Left renal cortex interstitium (tissue), 4 donors: ENCODE results near the gene NFIX. TPM values are rescaled to one million over a fixed set of nuclear protein-coding genes. Genes with fewer than 3 reads are reported as not detected.

Experiments used
- DNase-seq, 4 donors: peaks; one replicate each; pipeline ENCODE4 v3.0.0-alpha.2; 2013; ENCODE audit warnings: low read depth in 4 of 4, low spot score in 2 of 4, missing footprints in 1 of 4
- polyA plus RNA-seq, 4 donors: library from polyadenylated mRNA; unstranded; fragments of 120-200 nt; gene quantifications; one replicate each; pipeline ENCODE4 v1.2.1, GENCODE V29; 2013; ENCODE audit not compliant: insufficient read length in 4 of 4

Gene NFIX
- polyA plus RNA-seq, 4 donors: 15.3 to 27.6 (median 20.0) TPM

- no peak for DNase-seq
Measured at GRCh38 chr19:13099073-13099999, 104.1 kb downstream of the NFIX start.

GRCh38 chr19:13100031-13100588, 104.8 kb downstream of the NFIX start:
- DNase-seq: no peak

GRCh38 chr19:13100841-13101589, 105.7 kb downstream of the NFIX start:
- DNase-seq: no peak

- no peak for DNase-seq
Measured at GRCh38 chr19:13101590-13102415, 106.5 kb downstream of the NFIX start.

GRCh38 chr19:13102416-13102665, 107.1 kb downstream of the NFIX start:
- DNase-seq: no peak

- no peak for DNase-seq
Measured at GRCh38 chr19:13102666-13103580, 107.6 kb downstream of the NFIX start, which contains the start of gene LYL1. Gene LYL1, minus strand, starts transcription at chr19:13102858. Its CDS starts 1,687 bp downstream, at chr19:13101171.

- no peak for DNase-seq
Measured at GRCh38 chr19:13103581-13104359, 108.5 kb downstream of the NFIX start.

- no peak for DNase-seq
Measured at GRCh38 chr19:13104360-13104847, 109.1 kb downstream of the NFIX start.

GRCh38 chr19:13104848-13105711, 109.8 kb downstream of the NFIX start:
- no peak for DNase-seq

GRCh38 chr19:13109361-13110098, 114.3 kb downstream of the NFIX start:
- DNase-seq: no peak

GRCh38 chr19:13110099-13110610, 114.9 kb downstream of the NFIX start:
- DNase-seq: no peak

GRCh38 chr19:13112555-13112954, 117.3 kb downstream of the NFIX start:
- no peak for DNase-seq

GRCh38 chr19:13115936-13116281, 120.6 kb downstream of the NFIX start:
- DNase-seq: no peak

GRCh38 chr19:13116282-13117175, 121.3 kb downstream of the NFIX start, which contains the start of gene TRMT1:
Gene TRMT1, minus strand, starts transcription at chr19:13116740. Its CDS starts 341 bp downstream, at chr19:13116399.
- DNase-seq: peak in 3 of 4 donors; percentile 77 to 88 (median 87)

GRCh38 chr19:13117176-13117771, 122.0 kb downstream of the NFIX start:
- DNase-seq: no peak
